Non-pigmented ciliary epithelial cell (primary cell): ENCODE data around the gene GPR26.

ENCODE experiments used
- DNase-seq: peaks from one replicate; pipeline ENCODE4 v3.0.0-alpha.2; 2010; ENCODE audit warnings: low read depth

The GPR26 gene

DNA sequence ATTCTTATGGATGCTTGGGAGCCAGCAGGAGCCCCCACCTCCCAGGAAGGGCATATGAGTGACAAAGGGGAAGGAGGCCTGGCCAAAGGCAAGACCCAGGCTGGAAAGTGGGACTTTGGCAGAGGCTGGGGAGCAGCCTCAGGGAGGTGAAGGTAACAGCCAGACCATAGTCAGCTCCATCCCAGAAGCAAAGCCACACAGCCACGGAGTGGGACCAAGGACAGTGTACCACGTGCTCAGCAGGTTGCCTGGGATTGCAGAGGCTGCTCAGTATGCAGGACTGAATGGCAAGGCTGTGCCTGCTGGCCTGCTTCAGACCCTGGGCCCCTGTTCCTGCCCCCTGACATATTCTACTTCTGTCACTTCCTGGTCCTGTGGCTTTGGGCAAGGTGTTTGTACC, 17.6 kb upstream of the GPR26 start:
- no peak for DNase-seq

DNA sequence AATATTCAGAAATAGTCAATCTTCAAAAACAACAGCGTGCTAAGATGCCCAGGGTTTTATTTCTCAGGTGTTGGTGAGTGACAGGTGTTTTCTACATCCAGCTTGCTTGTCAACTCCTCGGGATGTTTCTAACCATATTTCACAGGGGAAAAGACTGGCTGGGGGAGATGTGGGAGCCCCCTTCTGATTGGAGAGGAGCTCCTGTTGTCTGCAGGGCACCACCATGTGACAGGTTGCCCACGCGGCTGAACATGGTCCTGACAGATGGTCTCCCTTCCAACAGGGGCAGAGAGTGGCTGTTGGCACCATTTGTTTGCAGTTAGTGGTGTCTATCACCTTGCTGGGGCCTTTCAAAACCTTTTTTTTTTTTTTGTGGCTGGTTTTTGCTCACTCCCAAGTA, 16.5 kb upstream of the GPR26 start:
- no peak for DNase-seq

DNA sequence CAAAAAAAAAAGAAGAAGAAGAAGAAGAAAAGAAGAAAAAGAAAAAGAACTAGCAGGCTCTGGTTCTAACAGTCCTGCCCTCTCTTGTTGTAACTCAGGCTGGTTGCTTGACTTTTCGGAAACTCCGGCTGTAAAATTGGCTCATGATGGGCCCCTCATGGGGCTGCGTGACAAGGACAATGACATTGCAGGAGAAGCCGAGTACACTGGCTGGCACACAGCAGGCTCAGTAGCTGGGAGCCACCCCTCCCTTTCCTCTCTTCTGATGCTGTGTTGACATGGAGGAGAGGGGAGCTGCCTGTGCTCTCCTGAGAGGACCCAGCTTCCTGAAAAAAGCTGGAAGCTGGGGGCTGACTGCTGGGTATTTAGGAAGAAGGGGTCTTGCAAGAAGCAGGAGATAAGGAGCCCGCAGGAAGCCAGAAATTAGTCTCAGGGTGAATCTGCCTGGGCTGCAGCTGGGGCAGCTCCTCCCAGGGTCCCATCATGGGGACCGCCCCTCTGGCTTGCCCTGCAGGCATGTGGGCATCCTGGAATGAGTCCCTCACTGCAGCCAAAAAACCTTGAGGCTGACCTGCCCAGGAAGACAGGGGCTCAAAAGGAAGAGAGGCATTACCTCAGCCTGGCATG, 14.6 kb upstream of the GPR26 start:
- no peak for DNase-seq

- no peak for DNase-seq
Observed at GRCh38 chr10:123655751-123656150, 10.4 kb upstream of the GPR26 start.

- no peak for DNase-seq
Observed at GRCh38 chr10:123663522-123663921, 2.6 kb upstream of the GPR26 start.

- no peak for DNase-seq
Observed at GRCh38 chr10:123665491-123666286, 466 bp upstream of the GPR26 start.

- DNase-seq: no peak
Observed at GRCh38 chr10:123669886-123670285, 3.7 kb downstream of the GPR26 start.

DNA sequence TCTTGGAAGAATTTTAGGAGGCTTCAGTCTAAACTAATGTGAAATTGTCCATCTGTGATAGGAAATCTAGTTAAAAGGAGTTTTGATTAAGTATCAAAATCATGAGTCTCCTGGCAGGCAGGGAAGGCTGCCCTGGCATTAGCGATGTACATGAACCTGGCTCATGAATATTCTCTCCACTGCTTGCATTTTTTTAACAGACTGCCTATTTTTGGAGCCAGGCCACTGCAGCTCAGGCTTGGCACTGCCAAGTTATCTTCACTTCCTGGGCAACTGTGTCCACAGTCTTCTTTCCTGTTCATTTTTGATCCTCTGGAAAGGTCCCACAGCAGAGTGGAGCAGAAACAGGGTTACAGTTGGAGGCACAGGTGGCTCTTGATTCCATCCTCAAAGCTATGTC, 7.0 kb downstream of the GPR26 start:
- DNase-seq: no peak

- DNase-seq: no peak
Observed at GRCh38 chr10:123674741-123675140, 8.6 kb downstream of the GPR26 start.

DNA sequence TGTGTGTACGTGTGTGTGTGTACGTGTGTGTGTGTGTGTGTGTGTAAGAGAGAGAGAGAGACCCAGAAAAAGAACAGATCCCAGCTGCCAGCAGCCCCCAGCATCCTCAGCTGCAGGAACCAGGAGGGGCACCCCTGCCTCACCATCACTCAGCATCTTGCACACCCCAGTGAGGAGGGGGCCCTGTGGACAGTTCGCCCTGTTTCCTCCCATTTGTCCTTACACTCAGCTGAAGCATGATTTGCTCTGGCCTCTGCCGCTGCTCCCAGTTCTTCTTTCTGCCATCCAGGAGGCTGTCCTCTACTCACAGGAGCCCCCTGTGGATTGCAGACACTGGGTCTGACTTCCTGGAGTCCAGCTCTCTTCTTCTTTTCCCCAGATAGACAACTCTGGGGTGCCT, 9.7 kb downstream of the GPR26 start:
- no peak for DNase-seq

GRCh38 chr10:123677556-123677955, 11.4 kb downstream of the GPR26 start:
- no peak for DNase-seq

DNA sequence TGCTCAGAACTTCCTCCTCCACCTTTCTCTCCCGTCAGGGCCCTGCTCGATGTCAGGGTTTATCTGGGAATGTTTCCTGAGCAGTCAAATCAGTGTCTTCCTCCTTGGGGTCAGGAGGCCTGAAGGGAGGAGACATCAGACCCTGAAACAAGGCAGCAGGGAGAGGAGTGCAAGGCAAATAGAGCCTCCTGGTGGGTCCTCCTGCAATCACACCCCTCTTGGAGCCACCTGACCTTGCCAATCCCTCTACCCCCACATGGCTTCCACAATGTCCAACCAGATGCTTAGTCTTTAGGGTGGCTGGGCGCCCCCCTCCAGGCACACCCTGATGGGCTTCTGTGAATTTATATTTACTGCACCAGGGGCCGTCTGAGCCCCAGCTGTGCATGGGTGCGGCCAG, 12.2 kb downstream of the GPR26 start:
- DNase-seq: no peak

- DNase-seq: no peak
Observed at GRCh38 chr10:123681285-123681684, 15.1 kb downstream of the GPR26 start.

GRCh38 chr10:123682477-123682876, 16.3 kb downstream of the GPR26 start:
- no peak for DNase-seq

GRCh38 chr10:123683459-123683858, 17.3 kb downstream of the GPR26 start:
- DNase-seq: no peak

DNA sequence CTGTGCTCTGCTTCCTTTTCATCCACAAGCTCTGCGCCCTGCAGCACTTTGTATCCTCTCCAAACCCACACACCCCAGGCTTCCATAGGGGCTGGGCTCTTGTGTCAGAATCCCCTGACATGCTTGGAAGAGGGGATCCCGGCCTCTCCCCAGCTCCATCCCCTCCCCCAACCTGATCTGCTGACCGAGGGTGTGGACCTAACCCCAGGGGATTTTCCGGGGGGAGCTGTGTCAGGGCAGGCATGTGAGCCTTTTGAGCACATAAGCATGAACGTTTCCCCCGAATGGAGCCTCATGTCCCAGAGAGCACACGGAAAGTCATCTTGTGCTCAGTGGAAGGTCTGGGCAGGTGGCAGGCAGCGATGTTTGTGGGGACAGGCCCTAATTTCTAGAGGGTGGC, 17.7 kb downstream of the GPR26 start:
- DNase-seq: no peak

DNA sequence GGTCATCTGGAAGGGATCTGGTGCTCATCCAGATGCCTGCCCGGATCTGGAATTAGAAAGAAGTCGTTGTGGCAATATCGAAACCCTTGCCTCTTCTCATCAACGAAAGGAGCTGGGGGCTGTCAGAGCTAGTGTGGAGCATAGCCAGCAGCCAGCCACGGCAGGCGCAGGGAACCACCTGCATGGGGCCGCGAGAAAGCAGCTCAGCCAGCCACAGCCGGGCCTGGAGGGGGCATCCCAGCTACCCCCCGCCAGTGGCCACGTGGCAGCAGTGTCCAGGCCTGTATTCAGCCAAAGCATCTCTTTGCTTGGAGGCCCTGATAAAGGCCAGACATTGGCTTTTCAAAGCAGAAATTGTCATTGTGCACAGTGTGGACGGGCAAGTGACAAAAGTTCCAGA, 19.1 kb downstream of the GPR26 start:
- DNase-seq: no peak

- no peak for DNase-seq
Observed at GRCh38 chr10:123687758-123688157, 21.6 kb downstream of the GPR26 start.

DNA sequence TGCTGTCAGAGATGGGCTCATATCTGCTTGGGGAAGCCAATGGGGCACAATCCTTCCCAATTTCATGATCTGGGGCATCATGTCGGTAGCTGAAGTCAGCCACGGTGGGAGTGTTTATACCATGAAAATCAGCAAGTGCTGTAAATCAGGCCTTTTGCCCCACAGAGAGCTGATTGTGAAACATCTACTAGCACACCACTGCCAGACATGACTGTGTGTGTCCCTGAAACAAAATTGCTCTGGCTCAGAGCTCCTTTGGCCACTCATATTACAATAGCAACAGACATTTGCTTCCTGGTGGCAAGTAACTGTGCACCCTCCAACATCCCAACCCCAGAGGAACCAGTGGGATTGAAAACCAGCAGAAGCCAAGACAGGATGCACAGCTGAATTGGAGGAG, 23.7 kb downstream of the GPR26 start:
- DNase-seq: no peak

- DNase-seq: no peak
Observed at GRCh38 chr10:123703195-123703790, 37.1 kb downstream of the GPR26 start.

DNA sequence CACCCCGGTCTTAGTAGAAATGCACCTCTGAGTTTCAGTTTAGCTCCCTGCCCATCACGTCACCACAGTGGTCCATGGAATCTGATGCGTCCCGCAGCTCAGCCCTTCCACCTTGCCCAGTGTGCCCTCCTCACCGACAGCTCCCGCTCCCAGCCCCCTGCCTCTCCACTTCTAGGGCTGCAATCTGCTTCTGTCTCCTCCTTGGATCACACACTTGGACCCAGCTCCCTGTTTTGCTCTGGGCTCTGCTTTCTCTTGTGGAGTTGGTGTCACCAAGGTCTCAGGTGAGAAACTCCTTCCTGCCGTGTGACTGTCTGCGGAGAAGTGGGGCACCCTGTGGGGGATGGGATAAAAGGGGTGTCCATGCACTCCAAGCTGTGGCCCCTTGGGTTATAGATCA, 37.9 kb downstream of the GPR26 start:
- DNase-seq: no peak

- no peak for DNase-seq
Observed at GRCh38 chr10:123704812-123705211, 38.7 kb downstream of the GPR26 start.

DNA sequence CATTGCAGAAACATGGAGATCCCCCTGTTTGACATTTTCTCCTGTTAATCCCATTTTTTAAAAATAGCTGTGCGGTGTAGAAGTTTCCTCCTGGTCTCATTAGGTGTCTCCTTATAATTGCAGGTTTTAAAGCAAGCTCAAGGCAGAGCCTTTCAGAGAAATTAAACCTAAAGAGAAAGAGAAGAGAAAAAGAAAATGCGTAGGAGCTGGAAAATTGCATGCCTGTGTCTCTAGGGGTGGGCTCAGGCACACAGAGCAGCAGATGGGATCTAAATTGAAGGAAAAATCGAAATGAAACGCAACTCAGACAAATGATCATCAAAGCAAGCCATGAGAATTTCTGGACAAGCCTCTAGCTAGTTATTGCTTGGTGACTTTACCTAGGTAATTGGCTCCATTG, 40.1 kb downstream of the GPR26 start:
- no peak for DNase-seq

DNA sequence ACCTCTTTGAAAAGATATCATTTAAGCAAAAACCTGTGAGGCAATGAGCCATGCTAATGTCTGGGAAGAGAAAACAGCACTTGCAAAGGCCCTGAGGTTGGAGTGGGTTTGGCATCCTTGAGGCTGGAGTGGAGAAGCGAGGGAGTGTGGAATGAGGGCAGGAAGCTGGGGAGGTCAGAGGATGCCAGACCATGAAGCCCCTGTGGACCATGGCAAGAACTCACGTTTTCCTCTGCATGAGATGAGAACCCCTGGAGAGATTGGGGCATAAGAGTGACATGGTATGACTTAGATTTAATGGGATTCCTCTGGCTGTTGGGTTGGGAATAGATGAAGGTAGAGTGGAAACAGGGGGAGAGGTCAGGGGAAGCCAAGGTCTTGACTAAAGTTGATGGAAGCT, 49.4 kb downstream of the GPR26 start:
- no peak for DNase-seq
